GM18873 (cell line): ENCODE results near the gene NME7.
"Not testable (repeated sequence)": the region's sequence is repeated elsewhere in the genome, so short reads cannot be mapped to it uniquely, and the experiment has no call there.

Experiments used
- ATAC-seq: cut with Tn5 transposase; IDR thresholded peaks from one replicate; pipeline ENCODE4 v1.9.1; 2021; ENCODE audit warnings: mild to moderate bottlenecking, moderate library complexity, moderate number of reproducible peaks; ENCODE audit not compliant: unreplicated experiment, low FRiP score

NME7 gene

DNA sequence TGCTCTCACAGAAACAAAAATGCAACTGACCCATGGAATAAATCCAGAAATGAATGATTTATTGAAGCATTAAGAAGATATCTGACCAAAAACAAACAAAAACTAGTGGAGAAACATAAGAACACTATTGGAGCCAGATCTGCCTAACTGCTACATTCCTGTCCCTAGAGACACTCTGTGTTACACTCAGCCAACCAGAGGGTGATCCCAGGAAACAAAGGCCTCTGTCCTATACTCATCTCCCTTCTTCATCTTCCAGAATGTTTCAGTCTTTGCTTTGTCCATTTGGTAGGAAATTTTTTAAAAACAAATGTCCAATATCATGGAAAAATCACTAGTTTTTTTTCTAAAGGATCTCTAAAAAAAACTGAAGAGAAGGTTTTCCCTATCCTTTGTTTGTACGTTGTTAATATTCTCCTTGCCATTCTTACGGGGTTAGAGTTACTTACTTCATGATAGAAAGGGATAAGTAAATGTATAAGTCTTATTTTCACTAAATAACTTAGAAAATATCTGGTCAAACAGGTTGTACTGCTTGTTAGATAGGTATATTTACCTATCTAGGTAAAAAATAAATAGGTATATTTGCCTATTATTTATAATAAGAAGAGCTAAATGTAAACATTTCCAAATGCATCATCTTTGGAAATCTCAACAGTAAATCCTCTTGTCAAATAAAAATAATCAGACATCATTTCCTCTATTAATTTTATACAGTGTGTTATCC lies 59.1 kb downstream of the NME7 start:
- ATAC-seq, result no peak

GRCh38 chr1:169307176-169307575 lies 60.4 kb downstream of the NME7 start:
- no peak for ATAC-seq

- ATAC-seq, result no peak
These were observed 61.6 kb downstream of the NME7 start for GRCh38 chr1:169305948-169306347.

DNA sequence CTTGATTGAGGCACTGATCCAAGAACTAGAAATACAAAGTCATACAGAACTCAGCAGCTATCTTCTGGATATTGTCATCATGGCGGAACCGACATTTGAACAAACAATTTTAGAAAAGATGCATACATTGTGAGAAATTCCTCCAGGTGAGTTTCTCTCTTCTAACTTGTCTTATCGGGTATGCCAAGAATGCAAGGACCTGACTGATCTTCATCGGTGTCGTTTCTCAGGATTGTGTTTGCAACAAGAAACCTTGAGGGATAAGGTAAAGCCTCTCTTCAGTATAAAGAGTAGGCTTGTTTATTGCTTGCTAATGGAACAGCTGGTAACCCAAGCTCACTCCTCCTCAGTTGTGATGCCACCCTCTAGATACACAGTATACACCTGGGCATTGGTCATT lies 62.2 kb downstream of the NME7 start:
- no peak for ATAC-seq

DNA sequence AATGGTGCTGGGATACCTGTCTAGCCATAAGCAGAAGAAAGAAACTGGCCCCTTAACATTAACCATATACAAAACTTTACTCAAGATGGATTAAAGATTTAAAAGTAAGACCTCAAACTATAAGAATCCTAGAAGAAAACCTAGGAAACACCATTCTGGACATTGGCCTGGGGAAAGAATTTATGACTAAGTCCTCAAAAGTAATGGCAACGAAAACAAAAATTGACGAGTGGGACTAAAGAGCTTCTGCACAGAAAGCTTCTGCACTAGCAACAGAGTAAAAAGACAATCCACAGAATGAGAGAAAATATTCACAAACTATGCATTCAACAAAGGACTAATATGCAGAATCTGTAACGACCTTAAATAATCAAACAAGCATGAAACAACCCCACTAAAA lies 66.7 kb downstream of the NME7 start:
- no peak for ATAC-seq

DNA sequence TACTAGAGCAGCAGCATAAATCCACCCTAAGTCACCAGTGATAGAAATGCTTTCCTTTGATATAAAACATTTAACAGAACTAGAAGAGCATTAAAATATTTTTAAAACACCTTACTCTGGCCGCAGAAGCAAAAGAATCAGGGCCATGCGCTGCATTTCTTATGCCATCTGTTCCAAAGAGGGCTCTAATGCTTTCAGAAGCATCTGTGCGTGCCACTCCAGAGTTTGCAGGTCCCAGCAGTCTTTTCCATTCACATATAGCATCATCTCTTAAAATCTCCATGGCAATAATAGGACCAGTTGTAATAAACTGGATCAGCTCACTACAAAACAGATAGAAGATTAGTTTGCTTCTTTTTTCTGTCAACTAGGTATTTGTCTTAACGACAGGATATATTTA lies 69.2 kb downstream of the NME7 start:
- ATAC-seq, result no peak

DNA sequence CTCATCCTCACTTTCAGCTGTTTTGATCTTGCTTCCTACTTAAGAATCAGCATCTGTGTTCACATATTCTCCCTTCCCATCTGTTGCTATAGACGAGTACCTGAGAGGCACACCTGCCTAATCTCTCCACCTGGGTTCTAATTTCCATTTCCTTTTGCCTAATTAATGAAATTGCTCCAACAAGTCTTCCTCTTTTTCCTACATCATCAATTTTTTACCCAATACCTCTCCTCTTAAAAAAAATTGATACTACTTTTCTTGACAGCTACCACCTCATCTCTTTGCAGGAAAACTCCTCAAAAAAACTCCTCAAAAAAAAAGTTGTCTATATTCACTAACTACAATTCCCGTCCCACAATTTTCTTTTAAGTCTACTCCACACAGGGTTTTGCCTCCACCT lies 71.8 kb downstream of the NME7 start:
- no peak for ATAC-seq

- ATAC-seq, result no peak
These were observed 72.2 kb downstream of the NME7 start for GRCh38 chr1:169295425-169295824.

DNA sequence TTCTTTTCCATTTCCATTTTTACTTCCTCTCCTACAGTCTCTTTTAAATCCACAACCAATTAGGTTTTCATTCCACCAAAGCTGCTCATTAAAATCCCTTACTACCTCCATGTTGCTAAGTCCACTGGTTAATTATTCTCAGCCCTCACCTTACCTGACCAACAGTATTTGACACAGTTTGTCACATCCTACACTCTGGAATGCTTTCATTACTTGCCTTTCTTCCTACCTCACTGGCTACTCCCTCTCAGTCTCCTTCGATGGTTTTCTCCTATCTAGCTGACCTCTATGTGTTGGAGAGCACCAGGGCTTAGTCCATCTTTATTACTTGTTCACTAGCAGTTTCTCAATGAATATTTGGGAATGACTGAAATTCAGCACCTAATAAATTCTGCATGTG lies 78.6 kb downstream of the NME7 start:
- ATAC-seq, result no peak

DNA sequence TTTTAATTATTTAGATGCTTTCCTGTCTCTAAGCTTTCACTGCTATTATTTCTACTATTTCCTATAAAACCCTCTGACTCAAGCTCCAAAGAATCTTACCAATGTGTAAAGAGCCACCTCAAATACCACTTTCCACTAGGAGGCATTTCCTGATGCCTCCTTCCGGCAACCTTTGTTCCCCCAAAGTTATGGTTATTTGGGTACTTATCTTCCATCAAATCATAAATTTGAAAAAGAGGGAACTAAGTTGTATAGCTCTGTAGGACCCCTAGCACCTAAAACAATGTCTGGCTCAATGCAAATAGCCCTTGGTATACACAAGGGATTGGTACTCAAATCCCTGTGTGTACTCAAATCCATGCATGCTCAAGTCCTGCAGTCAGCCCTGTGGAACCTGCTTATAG lies 79.6 kb downstream of the NME7 start:
- no peak for ATAC-seq

GRCh38 chr1:169287280-169287679 lies 80.3 kb downstream of the NME7 start:
- ATAC-seq, result no peak

DNA sequence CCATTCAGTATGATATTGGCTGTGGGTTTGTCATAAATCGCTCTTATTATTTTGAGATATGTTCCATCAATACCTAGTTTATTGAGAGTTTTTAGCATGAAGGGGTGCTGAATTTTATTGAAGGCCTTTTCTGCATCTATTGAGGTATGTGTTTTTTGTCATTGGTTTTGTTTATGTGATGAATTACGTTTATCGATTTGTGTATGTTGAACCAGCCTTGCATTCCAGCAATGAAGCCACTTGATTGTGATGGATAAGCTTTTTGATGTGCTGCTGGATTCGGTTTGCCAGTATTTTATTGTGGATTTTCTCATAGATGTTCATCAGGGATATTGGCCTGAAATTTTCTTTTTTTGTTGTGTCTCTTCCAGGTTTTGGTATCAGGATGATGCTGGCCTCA lies 86.0 kb downstream of the NME7 start:
- ATAC-seq, result not testable (repeated sequence)

DNA sequence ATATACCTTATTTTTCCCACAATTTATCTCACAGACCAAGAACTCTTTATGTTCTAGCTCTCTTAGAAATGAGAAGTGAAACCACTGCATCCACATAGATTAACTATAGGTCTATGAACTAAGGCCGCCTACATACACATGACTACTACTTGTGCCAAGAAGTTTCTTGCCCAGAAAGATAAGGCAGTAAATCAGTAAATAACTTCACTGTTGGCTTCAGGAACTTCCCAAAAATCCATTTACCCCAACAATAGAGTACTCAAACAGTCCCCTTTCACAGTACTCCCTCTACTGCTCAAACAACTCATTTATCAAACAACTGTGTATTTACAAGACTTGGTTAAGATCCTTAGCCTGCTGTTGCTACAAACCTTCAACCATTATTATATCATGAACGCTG lies 96.5 kb downstream of the NME7 start:
- no peak for ATAC-seq

- ATAC-seq, result no peak
These were observed 101.5 kb downstream of the NME7 start for GRCh38 chr1:169266133-169266532.

DNA sequence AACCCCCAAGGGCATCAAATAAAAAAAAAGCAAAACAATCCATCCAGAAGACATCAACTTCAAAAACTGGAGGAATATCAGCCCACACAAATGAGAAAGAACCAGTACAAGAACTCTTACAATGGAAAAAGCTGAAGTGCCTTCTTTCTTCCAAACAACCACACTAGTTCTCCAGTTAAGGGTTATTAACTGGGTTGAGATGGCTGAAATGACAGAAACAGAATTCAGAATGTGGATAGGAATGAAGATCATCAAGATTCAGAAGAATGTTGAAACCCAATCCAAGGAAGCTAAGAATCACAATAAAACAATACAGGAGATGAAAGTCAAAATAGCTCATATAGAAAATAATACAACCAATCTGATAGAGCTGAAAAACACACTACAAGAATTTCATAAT lies 104.5 kb downstream of the NME7 start:
- ATAC-seq, result no peak

GRCh38 chr1:169261884-169262283 lies 105.7 kb downstream of the NME7 start:
- no peak for ATAC-seq

DNA sequence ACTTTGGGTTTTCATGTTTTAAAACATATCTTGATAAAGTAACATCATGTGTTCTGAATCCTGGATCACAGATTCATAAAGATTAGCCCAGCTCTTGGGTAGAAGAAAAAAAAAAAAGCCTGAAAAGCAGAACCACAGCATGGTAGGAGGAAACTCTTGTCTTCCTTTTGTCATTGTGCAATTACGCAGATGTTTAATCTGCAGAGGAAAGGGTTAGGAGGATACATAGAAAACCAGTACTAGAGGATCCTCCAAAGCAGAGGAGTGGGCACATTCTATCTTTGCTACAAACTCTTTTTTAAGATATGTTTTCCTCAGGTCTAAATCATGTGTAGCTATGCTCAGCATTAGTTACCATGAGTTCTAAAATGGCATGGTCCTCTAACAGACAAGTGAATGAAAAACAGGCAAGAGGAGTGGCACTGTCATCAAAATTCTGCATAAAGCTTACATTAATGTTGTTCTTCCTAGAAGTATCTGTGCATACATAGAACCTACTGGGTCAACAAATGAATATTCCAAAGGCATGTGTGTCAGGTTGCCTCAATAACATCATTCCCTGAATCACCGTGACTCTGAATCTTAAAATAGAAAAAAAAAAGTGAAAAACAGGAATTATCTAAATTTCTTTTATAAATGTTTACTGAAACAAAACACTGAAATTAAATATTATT lies 107.0 kb downstream of the NME7 start:
- ATAC-seq, result no peak

DNA sequence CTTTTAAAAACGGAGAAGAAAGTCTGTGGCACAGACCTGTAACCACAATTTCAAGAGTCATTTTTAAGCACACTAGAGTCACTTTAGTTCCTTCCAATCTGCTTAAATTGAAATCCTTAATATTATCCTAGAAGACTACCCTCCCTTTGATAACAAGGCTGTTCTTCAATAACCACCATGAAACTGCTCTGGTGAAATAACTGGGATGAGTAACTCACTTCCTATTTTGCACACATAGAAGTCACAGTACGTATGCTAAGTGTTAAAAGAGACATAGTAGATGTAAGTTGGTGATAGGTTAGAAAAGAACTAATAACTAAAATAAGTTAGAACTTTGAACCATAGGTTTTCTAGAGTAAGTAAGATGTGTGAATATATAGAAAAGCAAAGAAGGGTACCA lies 107.8 kb downstream of the NME7 start:
- no peak for ATAC-seq

DNA sequence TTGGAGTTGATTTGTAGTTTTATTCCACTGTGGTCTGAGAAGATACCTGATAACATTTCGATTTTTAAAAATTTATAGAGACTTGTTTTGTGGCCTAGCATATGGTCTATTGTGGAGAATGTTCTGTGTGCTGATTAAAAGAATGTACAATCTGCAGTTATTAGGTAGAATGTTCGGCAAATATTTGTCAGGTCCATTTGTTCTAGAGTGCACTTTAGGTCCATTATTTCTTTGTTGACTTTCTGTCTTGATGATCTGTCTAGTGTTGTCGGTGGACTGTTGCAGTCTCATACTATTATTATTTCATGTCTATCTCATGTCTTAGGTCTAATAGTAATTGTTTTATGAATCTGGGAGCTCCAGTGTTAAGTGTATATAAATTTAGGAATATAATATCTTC lies 116.8 kb downstream of the NME7 start:
- ATAC-seq, result no peak

GRCh38 chr1:169250022-169250421 lies 117.6 kb downstream of the NME7 start:
- no peak for ATAC-seq

DNA sequence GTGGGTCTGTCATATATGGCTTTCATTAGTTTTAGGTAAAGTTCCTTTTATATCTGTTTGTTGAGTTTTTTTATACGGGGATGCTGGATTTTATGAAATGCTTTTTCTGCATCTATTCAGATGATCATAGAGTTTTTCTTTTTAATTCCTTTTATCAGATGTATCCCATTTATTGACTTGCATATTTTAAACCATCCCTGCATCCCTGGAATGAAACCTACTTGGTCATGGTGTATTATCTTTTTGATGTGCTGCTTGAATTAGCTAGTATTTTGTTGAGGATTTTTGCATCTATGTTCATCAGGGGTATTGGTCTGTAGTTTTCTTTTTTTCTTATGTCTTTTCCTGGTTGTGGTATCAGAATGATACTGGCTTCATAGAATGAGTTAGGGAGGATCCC lies 118.0 kb downstream of the NME7 start:
- no peak for ATAC-seq

- ATAC-seq, result no peak
These were observed 121.9 kb downstream of the NME7 start for GRCh38 chr1:169245706-169246105.
